HK-2 (cell line): Measurements from ENCODE around the gene NFAT5.
"Not testable (repeated sequence)": the region's sequence is repeated elsewhere in the genome, so short reads cannot be mapped to it uniquely, and the experiment has no call there.

ENCODE experiments used
- DNase-seq: peaks from one replicate; pipeline ENCODE4 v3.0.0-alpha.2; 2018; ENCODE audit not compliant: unreplicated experiment

NFAT5 gene

GRCh38 chr16:69555437-69555836 lies 10.3 kb upstream of the NFAT5 start:
- no peak for DNase-seq

DNA sequence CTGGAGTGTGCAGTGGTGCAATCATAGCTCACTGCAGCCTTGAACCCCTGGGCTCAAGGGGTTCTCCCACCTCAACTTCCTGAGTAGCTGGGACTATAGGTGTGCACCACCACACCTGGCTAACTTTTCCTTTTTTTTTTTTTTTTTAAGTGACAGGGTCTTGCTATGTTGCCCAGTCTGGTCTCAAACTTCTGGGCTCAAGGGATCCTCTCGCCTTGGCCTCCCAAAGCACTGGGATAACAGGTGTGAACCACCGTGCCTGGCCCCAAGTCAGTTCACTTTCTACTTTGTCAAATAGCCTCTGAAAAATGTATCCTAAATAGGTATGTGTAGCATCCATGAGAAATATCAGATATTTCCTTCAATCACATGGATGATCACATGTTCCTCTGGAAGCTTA lies 9.9 kb upstream of the NFAT5 start:
- DNase-seq: no peak

DNA sequence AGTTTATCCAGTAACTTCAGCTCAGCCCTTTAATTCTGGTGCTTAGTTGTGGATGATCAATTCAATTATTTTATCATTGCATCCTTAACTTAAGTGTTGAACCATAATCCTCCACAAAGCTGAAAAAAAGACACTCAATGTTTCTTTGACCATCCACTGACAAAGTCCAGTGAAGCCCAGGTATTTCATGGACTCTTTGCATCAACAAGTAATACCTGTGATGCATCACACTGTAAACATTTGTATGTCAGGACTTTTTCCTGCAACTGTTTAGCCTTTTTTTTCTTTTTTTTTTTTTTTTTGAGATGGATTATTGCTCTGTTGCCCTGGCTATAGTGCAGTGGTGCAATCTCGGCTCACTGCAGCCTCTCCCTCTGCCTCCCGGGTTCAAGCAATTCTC lies 6.6 kb upstream of the NFAT5 start:
- DNase-seq: no peak

DNA sequence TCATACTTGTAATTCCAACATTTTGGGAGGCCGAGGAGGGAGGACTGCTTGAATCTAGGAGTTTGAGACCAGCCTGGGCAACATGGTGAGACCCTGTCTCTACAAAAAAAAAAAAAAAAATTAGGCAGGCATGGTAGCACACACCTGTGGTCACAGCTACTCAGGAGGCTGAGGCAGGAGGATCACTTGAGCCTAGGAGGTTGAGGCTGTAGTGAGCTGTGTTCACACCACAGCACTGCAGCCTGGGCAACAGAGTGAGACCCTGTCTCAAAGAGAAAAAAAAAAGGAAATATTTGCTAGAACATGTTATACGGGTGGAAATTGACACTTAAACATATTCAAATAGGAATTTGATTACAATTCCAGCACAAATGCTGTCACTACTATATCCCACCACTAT lies 4.4 kb upstream of the NFAT5 start:
- DNase-seq: not testable (repeated sequence)

DNA sequence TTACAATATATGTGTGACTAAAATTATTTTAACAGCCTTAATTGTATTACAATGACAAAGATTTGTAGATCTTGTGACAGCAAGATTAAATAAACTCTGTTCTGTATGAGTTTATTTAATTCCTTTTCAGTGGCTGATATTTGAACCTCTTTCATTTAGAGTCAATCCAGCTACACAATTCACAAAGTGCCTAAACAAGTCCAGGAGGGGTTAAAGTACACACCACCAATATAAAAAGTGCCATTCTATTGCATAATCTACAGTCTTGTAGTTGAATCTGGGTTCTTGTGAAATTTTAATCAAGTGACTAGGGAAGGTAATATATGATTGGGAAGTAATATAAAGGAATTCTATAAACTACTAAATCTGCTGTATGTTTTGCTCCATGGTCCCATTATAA lies 3.9 kb upstream of the NFAT5 start:
- no peak for DNase-seq

- DNase-seq: no peak
Observed at GRCh38 chr16:69562813-69563212, 3.0 kb upstream of the NFAT5 start.

DNA sequence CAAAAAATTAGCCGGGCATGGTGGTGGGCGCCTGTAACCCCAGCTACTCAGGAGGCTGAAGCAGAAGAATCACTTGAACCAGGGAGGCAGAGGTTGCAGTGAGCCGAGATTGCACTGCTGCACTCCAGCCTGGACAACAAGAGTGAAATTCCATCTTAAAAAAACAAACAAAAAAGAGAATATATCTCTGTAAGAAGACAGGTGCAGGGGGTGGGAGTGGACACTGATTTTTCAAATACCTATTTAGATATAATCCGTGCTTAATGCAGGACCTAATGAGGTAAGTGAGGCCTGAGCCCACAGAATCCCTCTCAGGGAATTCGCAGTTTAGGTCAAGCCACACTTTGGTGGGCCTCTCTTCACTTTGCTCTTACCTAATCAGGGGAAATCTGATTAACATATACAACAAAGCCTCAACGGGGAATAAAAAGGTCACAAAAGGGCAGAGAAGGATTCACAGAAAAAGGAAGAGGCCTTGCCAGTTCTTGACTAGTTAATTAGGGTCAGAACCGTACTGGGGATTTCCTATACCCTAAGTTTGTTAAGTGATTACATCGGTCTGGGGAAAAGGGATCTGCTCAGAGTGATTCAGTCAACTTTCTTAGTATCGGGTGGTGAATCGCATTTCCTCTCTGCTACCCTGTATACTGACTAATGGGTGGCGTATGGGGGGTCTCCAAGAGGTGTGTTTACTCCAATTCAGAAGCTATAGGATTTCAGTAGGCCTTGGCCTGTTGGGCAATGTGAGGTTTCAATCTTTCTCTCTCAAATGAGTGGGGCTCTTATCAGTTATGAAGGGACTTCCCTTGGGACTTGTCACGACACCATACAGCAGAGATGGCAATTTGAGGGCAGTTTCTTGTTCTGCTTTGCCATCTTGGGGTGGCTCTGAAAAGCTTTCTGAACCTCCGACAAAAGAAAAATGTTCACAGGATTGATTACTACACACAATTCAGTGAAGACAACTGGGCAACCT lies 1.9 kb upstream of the NFAT5 start:
- peak; percentile 21 for DNase-seq

- no peak for DNase-seq
Observed at GRCh38 chr16:69564845-69565670, 708 bp upstream of the NFAT5 start.

DNA sequence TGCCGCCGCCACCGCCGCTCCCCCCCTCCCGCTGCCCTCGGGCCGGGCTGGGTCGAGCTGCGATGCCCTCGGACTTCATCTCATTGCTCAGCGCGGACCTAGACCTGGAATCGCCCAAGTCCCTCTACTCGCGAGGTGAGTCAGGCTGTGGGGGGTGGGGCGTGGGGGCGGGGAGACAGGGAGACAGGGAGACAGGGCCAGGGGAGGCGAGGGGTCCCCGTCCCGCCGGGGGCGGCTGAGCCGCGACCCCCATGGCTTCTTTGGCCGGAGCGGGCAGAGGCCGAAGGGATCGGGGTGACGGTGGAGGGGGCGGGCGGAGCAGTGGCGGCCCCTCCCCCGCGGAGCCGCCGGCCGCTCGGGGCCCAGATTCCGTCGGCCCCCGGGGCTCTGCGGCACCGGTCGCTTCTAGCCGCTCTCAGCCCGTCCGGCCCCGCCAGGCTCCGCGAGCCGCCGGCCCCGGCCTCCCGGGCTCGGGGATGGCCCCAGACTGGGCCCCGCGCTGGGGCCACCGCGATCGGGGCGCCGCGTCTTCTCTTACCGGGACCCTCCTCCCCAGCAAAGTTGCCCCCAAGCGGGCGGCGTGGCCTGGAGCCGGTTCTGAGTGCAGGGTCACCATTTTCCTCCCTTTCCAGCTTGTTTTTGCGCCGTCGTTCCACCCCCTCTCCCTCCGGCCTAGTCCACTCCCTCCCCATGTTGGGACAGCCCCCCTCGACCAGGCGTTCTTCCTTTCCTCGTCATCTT lies 644 bp downstream of the NFAT5 start:
- DNase-seq: peak; percentile 73

DNA sequence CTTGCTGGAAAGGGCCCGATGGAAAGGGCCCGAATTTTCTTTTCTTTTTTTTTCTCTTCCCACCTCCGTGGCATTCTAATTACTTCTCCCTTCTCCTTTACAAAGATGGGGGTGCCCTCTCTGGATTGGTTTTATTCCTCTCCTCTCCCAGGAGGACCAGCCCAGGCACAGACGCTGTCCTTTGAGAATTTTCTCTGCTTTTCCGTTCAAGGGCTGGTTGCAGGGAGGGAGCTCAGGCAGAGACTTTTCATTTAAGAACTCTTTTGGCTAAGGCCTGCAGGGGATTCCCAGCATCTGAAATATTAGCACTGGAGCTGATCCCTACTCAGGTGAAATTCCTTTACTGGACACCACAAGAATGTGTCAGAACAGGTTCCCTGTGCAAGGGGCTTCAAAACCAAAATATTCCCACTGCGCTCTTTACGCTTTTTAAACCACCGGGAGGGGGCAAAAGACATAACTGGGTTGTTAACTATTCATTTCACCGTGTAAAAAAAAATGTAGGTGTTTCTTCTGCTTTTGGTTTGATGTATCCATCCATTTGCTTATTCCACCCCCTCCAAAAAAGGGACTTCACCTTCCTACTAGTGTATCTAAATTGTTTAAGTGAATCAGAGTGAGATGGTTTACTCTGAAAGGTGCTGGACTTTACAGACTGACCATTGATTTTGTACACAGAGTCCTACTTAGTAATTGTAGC lies 1.4 kb downstream of the NFAT5 start:
- peak; percentile 40 for DNase-seq

- DNase-seq: no peak
Observed at GRCh38 chr16:69568676-69569075, 2.9 kb downstream of the NFAT5 start.

DNA sequence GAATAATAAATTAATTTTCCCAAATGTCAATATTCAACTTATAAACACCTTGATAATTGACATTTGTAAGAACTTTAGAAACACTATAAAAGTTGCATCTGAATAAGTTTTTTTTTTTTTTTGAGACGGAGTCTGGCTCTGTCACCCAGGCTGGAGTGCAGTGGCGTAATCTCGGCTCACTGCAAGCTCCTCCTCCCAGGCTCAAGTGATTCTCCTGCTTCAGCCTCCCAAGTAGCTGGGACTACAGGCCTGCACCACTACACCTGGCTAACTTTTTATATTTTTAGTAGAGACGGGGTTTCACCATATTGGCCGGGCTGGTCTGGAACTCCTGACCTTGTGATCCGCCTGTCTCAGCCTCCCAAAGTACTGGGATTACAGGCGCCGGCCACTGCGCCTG lies 13.0 kb downstream of the NFAT5 start:
- not testable (repeated sequence) for DNase-seq

DNA sequence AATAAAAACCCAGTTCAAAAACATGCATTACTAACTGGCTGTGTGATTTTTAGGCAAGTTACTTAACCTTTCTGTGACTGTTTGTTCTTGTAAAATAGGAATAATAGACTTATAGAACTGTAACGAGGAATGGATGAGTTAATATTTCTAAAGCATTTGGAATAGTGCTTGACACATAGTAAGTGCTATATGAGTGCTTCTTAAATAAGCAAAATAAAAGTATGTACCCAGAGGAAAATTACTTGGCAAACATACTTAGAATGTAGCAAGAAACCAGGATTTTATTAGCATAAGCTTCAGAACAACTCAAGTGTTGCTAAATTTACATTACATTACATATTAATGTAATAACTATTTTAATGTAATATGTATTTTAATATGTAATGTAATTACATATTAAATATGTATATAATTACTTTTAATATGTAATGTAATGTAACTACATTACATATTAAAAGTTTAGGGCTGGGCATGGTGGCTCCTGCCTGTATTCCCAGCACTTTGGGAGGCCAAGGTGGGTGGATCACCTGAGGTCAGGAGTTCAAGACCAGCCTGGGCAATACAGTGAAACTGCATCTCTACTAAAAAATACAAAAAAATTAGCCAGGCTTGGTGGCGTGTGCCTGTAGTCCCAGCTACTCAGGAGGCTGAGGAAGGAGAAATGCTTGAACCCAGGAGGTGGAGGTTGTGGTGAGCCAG lies 14.2 kb downstream of the NFAT5 start:
- no peak for DNase-seq

DNA sequence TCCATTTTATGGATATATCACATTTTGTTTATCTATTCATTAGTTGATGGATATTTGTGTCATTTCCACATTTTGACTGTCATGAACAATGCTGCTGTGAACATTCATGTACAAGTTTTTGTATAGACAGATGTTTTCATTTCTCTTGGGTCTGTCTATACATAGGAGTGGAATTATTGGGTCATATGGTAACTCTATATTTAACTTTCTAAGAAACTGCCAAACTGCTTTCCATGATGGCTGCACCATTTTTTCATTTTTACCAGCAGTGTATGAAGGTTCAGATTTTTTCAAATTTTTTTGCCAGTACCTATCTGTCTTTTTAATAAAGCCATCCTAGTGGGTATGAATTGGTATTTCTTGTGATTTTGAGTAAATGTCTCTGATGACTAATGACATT lies 15.5 kb downstream of the NFAT5 start:
- DNase-seq: no peak

GRCh38 chr16:69584493-69584892 lies 18.7 kb downstream of the NFAT5 start:
- not testable (repeated sequence) for DNase-seq

DNA sequence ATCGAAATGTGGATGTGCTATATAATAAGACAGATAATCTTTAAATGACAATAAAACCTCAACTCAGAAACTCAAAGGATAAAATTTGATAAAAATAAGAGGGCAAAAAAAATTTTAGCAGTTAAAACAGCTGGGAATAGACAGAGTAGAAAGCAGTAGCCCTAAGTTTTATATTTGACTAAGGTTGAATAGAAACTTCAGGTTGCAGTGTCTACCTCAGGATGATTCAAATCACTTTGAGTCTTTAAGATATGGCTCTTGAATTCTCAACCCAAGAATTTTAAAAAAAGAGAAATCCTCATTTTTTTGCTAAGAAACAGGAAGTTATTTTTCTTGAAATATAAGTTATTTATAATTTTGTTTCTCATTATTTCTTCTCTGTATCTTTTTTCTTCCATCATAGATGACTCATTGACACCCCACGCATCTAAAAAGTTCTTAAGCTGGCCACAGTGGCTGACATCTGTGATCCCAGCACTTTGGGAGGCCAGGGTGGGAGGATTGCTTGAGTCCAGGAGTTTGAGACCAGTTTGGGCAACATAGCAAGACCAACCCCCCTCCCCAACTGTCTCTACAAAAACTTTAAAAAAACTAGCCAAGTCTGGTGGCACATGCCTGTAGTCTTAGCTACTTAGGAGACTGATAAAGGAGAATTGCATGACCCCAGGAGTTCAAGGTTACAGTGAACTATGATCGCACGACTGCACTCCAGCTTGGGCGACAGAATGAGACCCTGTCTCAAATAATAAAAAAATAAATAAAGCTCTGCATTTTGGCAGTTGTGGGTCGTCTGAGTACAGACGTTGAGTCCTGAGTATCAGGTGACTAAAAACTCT lies 23.9 kb downstream of the NFAT5 start:
- no peak for DNase-seq

- DNase-seq: no peak
Observed at GRCh38 chr16:69590590-69590989, 24.8 kb downstream of the NFAT5 start.

DNA sequence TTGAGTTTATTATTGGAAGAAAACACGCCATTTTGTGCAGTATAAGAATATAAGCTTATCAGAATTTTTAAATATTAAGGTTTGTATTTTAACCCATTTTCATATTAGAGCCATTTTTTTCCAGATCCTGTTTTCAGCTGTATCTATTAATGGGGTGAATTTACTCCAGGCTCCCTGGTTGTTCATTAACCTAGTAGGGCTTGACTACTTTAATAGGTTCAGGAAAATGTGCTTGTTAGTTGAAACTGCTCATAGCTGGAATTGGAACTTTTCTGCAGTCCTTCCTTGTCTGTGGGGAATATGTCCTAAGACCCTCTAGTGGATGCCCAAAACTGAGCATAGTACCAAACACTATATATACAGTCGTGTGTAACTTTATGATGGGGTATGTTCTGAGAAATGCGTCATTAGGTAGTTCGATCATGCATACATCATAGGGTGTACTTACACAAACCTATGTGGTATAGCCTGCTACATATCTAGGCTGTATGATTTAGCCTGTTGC lies 28.0 kb downstream of the NFAT5 start:
- DNase-seq: no peak

GRCh38 chr16:69595127-69596036 lies 29.6 kb downstream of the NFAT5 start:
- DNase-seq: no peak
